NCI-H1092 (cell line): ENCODE results near the gene LINS1.

ENCODE experiments used
- DNase-seq: peaks from one replicate; lab custom pipeline; 2025; lab: John Stamatoyannopoulos, UW

LINS1 gene

GRCh38 chr15:100602064-100602822 lies at the start of gene LINS1, which contains the start of gene ASB7:
Gene LINS1 (minus strand): TSS chr15:100602184. CDS start chr15:100580842, 21,342 bp downstream.
Gene ASB7 (plus strand): TSS chr15:100602589. CDS start chr15:100612217, 9,628 bp downstream.
- peak; percentile 99 for DNase-seq

GRCh38 chr15:100651253-100651652 lies 49.3 kb upstream of the LINS1 start:
- DNase-seq, result no peak

GRCh38 chr15:100650685-100651084 lies 48.7 kb upstream of the LINS1 start:
- DNase-seq, result no peak

- DNase-seq, result no peak
Observed at GRCh38 chr15:100648951-100649350, 47.0 kb upstream of the LINS1 start.

- no peak for DNase-seq
Observed at GRCh38 chr15:100645671-100646070, 43.7 kb upstream of the LINS1 start.

- no peak for DNase-seq
Observed at GRCh38 chr15:100642950-100643338, 41.0 kb upstream of the LINS1 start.

GRCh38 chr15:100642213-100642949 lies 40.4 kb upstream of the LINS1 start:
- DNase-seq, result no peak

- DNase-seq, result no peak
Observed at GRCh38 chr15:100638177-100638730, 36.3 kb upstream of the LINS1 start.

- no peak for DNase-seq
Observed at GRCh38 chr15:100635406-100636071, 33.6 kb upstream of the LINS1 start.

- DNase-seq, result no peak
Observed at GRCh38 chr15:100633763-100634075, 31.7 kb upstream of the LINS1 start.

- DNase-seq, result no peak
Observed at GRCh38 chr15:100631831-100632230, 29.8 kb upstream of the LINS1 start.

- no peak for DNase-seq
Observed at GRCh38 chr15:100628746-100629145, 26.8 kb upstream of the LINS1 start.

GRCh38 chr15:100627789-100628395 lies 25.9 kb upstream of the LINS1 start:
- DNase-seq, result peak; percentile 1

GRCh38 chr15:100623301-100623700 lies 21.3 kb upstream of the LINS1 start:
- no peak for DNase-seq

- no peak for DNase-seq
Observed at GRCh38 chr15:100616700-100617099, 14.7 kb upstream of the LINS1 start.

GRCh38 chr15:100615801-100616200 lies 13.8 kb upstream of the LINS1 start:
- DNase-seq, result no peak

- no peak for DNase-seq
Observed at GRCh38 chr15:100614918-100615317, 12.9 kb upstream of the LINS1 start.

- DNase-seq, result no peak
Observed at GRCh38 chr15:100614336-100614735, 12.4 kb upstream of the LINS1 start.

- DNase-seq, result no peak
Observed at GRCh38 chr15:100613208-100613607, 11.2 kb upstream of the LINS1 start.

GRCh38 chr15:100612539-100612938 lies 10.6 kb upstream of the LINS1 start:
- DNase-seq, result no peak

- DNase-seq, result no peak
Observed at GRCh38 chr15:100602823-100603393, 924 bp upstream of the LINS1 start.

GRCh38 chr15:100601617-100602063 lies 344 bp downstream of the LINS1 start:
- peak; percentile 28 for DNase-seq
